GM12801 (cell line): ENCODE data around the gene SPATA17.

Experiments used
- TF ChIP-seq, protein P1 (sequence below): IDR thresholded peaks from one replicate; pipeline ENCODE4 v1.5.1; 2011; ENCODE audit warnings: control low read depth; ENCODE audit not compliant: insufficient read length; ENCODE audit errors: extremely low read depth

The SPATA17 gene

DNA sequence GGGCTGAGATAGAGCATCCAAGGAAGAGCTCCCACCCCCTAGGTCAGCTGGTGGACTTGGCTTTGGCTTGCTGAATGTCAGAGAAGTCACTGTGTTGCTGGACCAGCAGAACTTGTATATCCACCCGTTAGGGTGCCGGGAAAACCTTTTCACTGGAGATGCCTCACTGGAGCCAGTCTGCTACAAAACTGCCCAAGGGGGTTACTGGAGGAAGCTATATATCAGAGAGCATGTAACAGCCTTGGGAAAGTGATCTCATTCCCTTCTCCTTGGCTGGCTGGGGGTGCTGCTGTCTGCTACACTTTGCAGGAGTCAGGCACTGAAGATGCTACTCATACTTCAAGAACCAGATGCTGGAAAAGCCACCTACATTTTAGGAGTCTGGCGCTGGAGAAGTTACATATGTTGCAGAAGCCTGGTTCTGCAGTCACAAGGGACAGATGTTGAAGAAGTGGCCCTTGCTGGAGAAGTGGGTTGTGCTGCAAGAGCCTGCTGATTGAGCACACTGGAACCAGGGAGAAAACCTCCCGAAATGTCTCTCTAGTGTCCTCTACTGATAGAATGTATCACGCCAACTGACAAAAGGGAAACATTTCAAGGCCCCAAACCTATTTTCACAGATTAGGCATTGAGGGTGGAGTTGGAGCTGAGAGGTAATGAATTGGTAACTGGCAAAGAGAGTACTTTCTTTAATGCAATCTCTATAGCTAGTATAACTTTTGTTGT lies 250.6 kb downstream of the SPATA17 start:
- TF ChIP-seq, protein P1, sequence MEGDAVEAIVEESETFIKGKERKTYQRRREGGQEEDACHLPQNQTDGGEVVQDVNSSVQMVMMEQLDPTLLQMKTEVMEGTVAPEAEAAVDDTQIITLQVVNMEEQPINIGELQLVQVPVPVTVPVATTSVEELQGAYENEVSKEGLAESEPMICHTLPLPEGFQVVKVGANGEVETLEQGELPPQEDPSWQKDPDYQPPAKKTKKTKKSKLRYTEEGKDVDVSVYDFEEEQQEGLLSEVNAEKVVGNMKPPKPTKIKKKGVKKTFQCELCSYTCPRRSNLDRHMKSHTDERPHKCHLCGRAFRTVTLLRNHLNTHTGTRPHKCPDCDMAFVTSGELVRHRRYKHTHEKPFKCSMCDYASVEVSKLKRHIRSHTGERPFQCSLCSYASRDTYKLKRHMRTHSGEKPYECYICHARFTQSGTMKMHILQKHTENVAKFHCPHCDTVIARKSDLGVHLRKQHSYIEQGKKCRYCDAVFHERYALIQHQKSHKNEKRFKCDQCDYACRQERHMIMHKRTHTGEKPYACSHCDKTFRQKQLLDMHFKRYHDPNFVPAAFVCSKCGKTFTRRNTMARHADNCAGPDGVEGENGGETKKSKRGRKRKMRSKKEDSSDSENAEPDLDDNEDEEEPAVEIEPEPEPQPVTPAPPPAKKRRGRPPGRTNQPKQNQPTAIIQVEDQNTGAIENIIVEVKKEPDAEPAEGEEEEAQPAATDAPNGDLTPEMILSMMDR: no peak

- TF ChIP-seq, protein P1: no peak
Observed at GRCh38 chr1:217885181-217885580, 254.0 kb downstream of the SPATA17 start.

DNA sequence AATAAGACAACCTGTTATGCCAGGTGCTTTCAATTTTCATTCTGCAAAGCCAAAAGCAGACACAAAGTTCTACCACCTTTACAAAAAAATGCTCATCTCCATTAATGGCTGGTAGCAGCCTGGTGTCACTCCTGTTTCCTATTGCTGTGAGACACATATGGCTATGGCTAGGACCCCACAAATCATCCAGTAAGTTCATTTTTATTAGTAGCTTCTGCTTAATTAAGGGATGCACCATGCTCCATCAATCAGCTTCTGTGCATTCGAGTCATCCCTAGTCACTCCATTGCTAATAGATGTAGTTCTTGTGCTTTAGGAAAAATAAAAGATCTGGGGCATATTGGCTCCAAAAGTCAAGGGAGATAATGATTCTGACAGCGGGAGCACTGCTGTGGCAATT lies 257.2 kb downstream of the SPATA17 start:
- TF ChIP-seq, protein P1: no peak

DNA sequence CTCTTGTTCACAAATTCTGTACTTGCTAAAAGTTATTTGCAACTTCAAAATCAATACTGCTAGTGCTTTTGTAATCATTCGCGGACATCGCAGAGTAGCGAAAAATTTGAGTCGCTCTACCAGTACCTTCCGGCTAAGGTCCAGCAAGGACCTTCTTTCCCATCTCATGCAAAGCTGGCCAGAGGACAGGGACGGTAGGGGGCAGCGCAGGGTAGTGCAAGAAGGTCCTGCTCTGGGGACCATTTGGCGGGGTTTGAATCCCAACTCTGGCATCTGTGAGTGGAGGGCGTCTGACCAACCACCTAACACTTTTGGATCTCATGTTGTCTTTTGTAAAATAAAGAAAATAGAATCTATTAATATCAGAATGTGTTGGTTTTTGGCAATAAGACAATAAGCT lies 258.3 kb downstream of the SPATA17 start:
- TF ChIP-seq, protein P1: no peak

DNA sequence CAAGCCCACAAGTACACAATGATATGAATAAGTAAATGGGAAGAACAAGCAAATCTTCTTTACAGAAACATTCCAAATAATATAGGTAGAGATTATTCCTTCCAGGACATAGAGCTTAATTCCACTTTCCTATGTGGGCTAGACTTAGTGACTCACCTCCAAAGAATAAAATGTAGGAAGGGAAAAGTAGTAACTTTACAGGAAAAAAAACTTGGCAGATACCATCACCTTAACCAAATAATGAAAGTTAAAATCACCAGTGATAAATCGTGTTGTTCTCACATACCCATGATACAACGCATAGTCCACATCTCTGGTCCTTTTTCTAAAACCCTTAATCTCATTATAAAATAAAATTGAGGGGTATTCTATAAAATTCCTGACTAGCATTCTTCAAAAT lies 260.8 kb downstream of the SPATA17 start:
- TF ChIP-seq, protein P1: no peak

DNA sequence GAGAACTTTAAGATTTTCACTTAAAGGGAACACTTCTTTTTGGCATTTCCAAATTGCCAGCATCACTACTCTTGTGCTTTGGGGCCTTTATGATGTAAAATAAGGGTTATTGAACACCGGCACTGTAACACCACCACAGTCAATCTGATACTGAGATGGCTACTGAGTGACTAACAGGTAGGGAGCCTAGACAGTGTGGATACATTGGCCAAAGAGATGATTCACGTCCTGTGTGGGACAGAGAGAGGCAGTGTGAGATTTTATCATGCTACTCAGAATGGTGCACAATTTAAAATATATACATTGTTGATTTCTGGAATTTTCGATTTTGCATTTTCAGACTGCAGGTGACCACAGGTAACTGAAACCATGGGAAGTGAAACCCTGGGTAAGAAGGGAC lies 261.6 kb downstream of the SPATA17 start:
- TF ChIP-seq, protein P1: no peak

GRCh38 chr1:217895841-217896240 lies 264.7 kb downstream of the SPATA17 start:
- TF ChIP-seq, protein P1: no peak
